ENCODE results near the gene SOAT2.

DNA sequence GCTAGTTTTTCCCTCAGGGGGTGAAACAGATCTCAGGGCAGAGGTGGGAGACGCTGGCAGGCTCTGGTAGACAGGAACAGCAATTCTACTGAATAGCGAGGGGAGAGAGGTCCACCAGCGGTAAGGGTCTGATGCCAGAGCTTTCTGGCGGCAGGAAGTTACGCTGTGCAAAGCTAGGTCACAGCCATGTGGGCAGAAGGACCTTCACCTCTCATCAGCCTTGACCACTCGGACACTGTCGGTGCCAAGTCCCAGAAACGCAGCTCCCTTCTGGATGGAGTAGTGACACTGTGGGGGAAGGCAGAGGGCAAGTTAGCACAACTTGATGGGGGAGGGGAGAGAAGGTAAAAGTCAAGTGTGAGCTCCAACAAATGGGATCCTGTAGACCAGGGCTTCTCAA, 66.9 kb downstream of the SOAT2 start:
- TF ChIP-seq MAFK (IDR thresholded peaks at IDR 0.05; ENCODE audit: low read depth, low read length) (no peak), POLR2A (IDR thresholded peaks at IDR 0.05; ENCODE audit: low read depth, low read length) (no peak), NFE2L2 (IDR thresholded peaks at IDR 0.05; ENCODE audit: low read depth, low read length) (no peak), ELK1 (IDR thresholded peaks at IDR 0.05; ENCODE audit: borderline replicate concordance, low read depth, low read length) (no peak), CTCF (conservative IDR thresholded peaks at IDR 0.05; ENCODE audit: low read depth, low read length) (no peak), BHLHE40 (IDR thresholded peaks at IDR 0.05; ENCODE audit: low read depth, low read length) (no peak), RFX5 (IDR thresholded peaks at IDR 0.05; ENCODE audit: low read depth, low read length) (no peak), RAD21 (IDR thresholded peaks at IDR 0.05; ENCODE audit: low read length) (no peak), RCOR1 (IDR thresholded peaks at IDR 0.05; ENCODE audit: insufficient replicate concordance, low read length) (no peak), CHD1 (IDR thresholded peaks at IDR 0.05; ENCODE audit: low read depth, low read length) (no peak), MXI1 (IDR thresholded peaks at IDR 0.05; ENCODE audit: borderline replicate concordance, low read depth, low read length) (no peak), SMC3 (IDR thresholded peaks at IDR 0.05; ENCODE audit: low read depth, low read length) (no peak)
- TF ChIP-seq, protein P1, sequence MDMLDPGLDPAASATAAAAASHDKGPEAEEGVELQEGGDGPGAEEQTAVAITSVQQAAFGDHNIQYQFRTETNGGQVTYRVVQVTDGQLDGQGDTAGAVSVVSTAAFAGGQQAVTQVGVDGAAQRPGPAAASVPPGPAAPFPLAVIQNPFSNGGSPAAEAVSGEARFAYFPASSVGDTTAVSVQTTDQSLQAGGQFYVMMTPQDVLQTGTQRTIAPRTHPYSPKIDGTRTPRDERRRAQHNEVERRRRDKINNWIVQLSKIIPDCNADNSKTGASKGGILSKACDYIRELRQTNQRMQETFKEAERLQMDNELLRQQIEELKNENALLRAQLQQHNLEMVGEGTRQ (IDR thresholded peaks at IDR 0.05; ENCODE audit: low read depth, low read length) = no peak
